Stimulated activated CD4-positive, alpha-beta T cell treated with anti-CD3 and anti-CD28 coated beads, TNF-alpha, amount 100 ng/mL, for 24 hours (primary cell): ENCODE results near the gene FRMPD4.
"Not testable (repeated sequence)": the region's sequence is repeated elsewhere in the genome, so short reads cannot be mapped to it uniquely, and the experiment has no call there.

Source experiments
- DNase-seq, 3 experiments: peaks; one replicate each; pipeline ENCODE4 v3.0.0-alpha.2; 2020; ENCODE audit warnings: low read depth in 3 of 3

FRMPD4 gene

GRCh38 chrX:12440246-12440645 lies 302.0 kb downstream of the FRMPD4 start:
- DNase-seq = no peak

DNA sequence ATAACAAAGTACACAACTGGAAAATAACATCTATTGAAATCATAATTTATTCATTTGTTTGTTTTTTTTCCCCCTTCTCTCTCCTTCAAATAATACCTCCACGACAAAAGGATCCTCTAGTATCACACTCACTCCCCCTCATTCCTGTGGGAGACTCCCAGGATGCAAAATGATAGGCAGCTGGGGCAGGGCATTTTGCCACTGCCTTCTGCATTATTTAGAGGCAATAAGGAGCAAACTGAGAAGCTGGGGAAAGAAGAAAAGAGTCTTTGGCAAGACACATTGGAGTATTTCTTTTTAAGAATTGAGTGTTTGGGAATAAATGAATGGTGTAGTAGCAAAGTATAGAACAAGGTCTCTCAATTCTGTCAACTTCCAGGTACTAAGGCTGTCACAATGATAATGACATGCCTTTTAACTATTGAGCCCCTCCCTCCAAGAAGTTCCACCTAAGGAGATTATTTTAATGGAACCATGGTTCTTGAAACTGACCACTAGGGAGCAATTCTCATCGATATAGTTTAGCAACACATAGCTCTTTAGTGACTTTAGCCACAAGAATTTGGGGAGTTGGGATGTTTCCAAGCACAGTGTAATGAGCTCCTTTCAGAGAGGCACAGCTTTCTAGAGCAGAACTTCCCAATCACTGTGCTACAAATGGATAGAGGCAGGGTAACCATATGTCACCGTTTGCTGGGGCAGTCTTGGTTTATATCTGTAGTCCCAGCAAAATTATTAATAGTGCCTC lies 303.3 kb downstream of the FRMPD4 start:
- no peak for DNase-seq

DNA sequence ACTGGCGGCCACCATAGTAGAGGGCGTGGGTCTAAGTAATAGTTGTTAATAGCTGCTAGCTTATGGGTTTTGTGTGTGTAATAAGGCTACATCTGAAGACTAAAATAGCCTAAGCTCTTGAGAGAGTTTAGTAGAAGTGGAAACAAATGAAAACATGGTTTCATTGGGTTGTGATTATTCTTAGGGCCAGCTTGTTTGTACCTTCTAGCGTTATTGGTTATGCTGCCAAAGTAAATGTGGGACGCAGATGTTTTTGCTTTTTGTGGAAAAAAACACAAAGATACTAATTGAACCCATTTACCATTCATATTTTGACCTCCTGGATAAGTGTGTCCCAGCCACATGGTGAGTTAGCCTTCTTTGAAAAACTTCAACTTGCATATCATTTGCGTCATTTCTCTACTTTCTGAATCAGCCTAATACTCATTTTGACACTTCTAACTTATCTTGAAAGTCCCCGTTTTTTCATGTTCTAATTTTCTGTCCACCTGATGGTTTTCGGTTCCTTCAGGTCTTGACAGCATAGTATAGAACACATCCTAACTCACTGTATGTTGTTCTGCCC lies 305.3 kb downstream of the FRMPD4 start:
- DNase-seq = no peak

DNA sequence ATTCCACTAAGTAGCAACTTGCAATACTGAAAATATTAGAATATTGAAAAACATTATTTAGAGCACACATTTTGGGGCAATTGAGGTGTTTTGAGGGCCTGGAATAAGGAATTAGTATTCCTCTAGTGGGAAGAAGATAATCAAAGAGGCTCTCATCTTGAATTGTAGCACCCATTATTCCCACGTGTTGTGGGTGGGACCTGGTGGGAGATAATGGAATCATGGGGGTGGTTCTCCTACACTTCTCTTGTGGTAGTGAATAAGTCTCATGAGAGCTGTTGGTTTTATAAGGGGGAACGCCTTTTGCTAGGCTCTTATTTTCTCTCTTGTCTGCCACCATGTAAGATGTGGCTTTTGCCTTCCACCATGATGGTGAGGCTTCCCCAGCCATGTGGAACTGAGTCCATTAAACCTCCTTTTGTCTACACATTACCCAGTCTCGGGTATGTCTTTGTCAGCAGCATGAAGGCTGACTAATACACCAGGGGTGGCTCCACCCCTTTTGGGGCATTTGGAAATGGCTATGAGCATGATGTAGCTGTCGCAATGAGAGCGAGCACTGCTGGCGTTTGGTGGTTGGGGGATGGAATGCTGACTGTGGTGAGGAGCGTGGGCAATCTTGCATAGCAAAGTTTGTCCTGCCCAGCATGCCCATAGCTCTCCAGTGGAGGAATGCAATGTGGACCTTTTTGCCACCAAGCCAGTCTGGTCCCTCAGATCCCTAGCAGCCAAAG lies 308.2 kb downstream of the FRMPD4 start:
- DNase-seq = no peak

DNA sequence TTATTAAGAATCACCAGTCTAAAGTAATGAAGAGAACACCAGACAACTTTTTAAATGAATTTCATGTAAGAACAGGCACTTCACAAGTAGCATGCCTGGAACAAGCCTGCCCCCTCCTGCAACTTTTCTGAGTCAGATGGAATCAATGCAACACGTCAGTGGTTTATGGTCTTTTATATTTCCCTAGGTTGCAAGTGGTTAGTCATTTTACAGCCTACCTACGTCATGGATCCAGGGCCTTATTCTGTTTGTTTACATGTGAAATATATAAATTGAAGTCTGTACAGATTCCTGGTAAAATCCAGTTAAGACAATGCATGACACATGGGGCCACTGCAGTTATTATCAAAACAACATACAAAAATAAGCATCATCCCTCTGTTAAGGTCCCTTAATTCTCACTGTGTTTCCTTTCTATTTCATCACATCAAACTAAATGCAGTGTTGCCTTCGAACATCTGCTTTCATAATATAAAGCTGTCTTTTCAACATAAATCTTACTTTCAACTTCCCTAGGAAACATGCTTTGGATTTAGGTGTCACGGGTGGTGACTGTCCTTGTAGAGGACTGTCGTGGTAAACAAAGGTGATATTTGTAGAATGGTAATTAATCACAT lies 309.3 kb downstream of the FRMPD4 start:
- no peak for DNase-seq

DNA sequence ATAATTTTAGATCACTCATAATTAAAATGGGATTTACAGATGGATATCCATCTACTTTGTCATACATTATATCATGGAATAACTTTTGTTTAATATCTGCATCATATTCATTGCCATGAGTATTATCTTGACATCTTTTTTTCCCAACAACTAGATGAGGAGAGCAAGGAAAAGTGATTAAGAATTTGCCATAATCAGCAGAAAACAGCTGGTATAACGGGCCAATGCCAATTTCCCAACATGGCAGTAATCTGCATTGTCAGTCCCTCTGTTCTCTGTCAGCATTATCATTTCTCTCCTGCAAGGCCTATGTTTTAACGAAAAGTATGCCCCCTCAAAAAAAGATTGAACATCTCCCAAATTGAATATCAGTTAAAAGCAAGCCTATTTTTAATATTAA lies 314.0 kb downstream of the FRMPD4 start:
- DNase-seq = no peak

GRCh38 chrX:12460929-12461328 lies 322.7 kb downstream of the FRMPD4 start:
- no peak for DNase-seq

DNA sequence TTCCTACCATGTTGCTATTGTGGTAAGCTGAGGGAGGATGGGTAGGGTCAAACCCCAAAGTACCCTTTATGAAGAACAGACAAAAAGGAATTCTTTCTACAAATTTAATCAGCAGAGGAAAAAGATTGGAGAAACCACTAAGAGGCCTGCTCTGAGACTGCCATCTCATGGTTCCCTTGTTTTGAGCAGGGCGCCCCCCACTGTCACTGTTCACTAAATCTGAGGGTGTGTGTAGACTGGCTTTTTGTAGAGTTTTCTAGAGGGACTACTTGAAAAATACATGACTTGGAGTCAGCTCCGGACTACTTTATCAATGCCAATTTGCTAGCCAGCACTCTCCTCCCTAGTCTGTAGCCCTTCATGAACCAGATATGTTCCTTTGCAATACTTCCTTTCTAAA lies 324.8 kb downstream of the FRMPD4 start:
- DNase-seq = no peak

DNA sequence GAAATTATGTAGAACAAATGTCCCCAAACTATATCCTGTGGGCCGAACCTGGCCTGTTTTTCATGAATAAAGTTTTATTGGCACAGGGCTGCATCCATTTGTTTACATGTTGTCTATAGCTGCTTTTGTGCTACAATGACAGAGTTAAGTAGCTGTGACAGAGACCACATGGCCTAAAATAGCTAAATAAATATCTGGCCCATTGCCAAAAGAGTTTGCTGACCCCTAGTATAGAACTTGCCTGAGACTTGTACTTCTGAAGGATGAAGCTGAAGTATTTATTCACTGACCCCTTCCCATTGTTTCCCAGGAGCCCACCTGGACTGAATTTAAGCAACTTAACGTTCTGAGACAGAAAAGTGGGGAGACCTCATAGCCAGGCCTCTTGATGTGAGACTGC lies 325.6 kb downstream of the FRMPD4 start:
- DNase-seq = no peak

GRCh38 chrX:12467321-12467720 lies 329.0 kb downstream of the FRMPD4 start:
- DNase-seq = no peak

DNA sequence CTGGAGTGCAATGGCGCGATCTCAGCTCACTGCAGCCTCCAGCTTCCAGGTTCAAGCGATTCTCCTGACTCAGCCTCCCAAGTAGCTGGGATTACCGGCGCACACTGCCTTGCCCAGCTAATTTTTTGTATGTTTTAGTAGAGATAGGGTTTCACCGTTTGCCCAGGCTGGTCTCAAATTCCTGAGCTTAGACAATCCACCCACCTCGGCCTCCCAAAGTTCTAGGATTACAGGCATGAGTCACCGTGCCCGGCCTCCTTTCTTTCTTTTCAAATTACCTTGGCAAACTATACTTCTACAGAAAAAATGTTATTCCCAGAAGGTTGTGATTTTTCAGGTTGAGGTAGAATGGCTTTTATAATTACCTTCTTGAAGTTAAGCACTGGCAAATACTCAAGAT lies 331.0 kb downstream of the FRMPD4 start:
- DNase-seq = no peak

GRCh38 chrX:12471061-12471460 lies 332.8 kb downstream of the FRMPD4 start:
- DNase-seq = no peak

- DNase-seq = no peak
These were observed 342.7 kb downstream of the FRMPD4 start for GRCh38 chrX:12480956-12481355.

GRCh38 chrX:12488220-12488619 lies 349.9 kb downstream of the FRMPD4 start:
- DNase-seq = no peak

- DNase-seq = no peak
These were observed 350.5 kb downstream of the FRMPD4 start for GRCh38 chrX:12488771-12489170.

DNA sequence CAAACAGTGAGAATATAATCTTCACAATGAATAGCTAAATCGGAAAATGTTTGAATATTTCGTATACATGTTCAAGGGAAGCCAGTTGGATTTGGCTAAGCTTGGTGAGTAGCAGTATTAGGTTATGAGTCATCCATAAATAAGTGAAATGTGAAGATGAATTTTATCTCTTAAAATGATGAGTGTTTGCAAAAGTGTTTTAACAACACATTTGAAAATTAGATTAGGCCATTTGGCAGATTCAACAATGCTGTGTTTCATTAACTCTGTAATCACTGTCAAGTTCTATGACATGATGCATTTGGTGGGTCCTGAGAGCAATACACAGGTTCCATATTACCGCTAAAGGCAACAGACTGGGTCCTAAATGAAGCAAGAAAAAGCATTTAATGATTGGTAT lies 351.1 kb downstream of the FRMPD4 start:
- no peak for DNase-seq

DNA sequence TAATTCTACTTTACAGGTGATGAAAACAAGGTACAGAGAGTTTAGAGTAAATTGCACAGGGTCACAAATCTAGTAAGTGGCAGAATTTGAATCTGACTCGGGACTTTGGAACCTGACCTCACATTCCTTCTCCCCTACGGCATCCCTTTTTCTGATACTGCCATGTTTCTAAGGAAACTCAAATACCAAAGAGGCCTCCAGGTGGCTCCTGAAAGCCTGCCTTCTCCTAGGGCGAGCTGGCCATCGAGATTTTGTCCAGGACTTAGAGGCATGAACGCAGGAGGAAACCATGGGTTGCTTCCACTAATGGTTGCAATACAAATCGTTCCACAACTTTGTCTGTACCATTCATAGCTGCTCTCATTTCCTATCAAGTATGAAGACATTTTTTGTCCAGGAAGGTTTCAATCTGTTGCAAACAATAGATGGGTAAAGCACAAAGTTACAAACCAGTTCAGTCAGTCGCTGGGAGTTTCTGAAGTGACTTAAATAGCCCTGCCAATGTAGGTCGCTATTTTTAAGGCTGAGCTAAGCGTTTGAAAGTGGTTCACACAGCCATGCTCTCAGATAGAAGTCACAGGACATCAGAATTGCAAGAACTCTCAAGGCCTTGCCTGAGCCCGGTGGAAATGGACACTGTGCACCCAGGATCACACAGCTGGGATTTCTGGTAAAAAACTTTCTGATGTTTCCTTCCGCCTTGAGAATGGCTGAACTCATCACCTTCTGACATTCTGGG lies 356.3 kb downstream of the FRMPD4 start:
- no peak for DNase-seq

- DNase-seq = no peak
These were observed 358.1 kb downstream of the FRMPD4 start for GRCh38 chrX:12496343-12496742.

DNA sequence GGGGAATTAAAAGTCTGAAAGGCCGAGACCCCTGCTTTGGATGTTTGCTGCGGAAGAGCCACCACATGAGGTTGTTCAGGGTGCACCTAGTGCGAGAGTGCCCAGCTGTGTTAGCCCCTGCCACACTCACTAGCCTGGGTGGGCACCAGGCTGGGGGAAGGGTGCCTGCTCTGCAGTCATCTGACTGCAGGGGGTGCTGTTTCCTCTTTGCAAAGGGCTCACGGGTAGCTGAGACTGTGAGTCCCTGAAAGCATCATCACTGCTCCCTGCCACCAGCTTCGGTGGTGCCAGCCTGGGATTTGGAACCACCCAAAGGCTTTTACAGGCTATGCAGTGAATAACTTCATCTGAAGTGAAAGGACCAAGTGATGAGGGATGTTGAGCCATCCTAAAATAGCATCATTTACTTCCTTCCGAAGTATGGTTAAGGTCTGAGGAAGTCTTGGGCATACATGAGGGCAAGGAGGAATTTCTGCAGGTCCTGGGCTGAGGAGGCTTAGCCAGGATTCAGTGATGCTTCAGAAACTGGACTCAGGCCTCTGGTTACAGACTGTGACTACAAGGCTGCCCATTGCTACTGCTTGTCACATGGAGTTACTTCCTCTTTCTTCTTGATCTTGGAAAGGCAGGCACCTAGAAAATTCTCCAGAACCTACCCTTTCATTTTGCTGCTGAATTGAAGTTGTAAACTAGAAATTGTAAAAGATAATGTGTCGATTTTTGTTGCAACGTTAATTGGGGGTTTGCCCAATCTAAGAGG lies 359.7 kb downstream of the FRMPD4 start:
- no peak for DNase-seq

DNA sequence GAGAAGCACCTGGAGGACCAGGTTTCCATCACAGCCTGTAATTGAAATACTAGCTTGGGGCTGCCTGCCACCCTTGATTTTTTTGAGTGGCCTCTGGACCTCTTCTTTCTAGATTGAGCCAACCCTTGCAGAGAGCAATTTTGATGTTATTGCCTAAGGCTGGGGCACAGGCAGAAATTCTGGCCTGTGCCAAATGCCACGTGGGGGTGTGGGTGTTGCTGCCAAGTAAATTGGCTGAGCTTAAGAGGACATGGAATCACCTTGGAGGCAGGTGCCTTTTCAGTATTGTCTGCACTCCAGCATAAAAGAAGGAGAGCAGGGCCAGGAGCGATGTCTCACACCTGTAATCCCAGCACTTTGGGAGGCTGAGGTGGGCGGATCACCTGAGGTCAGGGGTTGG lies 366.9 kb downstream of the FRMPD4 start:
- no peak for DNase-seq

DNA sequence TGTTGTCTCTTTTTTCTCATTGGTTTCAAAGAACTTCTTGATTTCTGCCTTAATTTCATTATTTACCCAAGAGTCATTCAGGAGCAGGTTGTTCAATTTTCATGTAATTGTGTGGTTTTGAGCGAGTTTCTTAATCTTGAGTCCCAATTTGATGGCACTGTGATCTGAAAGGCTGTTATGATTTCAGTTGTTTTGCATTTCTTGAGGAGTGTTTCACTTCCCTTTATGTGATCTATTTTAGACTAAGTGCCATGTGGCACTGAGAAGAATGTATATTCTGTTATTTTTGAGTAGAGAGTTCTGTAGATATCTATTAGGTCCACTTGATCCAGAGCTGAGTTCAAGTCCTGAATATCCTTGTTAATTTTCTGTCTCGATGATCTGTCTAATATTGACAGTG lies 377.1 kb downstream of the FRMPD4 start:
- DNase-seq = not testable (repeated sequence)
